Stimulated activated CD4-positive, alpha-beta T cell treated with anti-CD3 and anti-CD28 coated beads, Interleukin-4, amount 100 ng/mL, for 48 hours (primary cell): ENCODE measurements around the gene GPC3.

ENCODE experiments used
- DNase-seq, 2 donors: peaks; one replicate each; pipeline ENCODE4 v3.0.0-alpha.2; 2020; ENCODE audit warnings: low read depth in 2 of 2

GPC3 gene

GRCh38 chrX:133968109-133968508 is 17.3 kb downstream of the GPC3 start:
- no peak for DNase-seq

- no peak for DNase-seq
These were observed 19.2 kb downstream of the GPC3 start for GRCh38 chrX:133966199-133966598.

GRCh38 chrX:133965321-133965720 is 20.1 kb downstream of the GPC3 start:
- no peak for DNase-seq

- no peak for DNase-seq
These were observed 24.3 kb downstream of the GPC3 start for GRCh38 chrX:133961046-133961445.

GRCh38 chrX:133959972-133960371 is 25.4 kb downstream of the GPC3 start:
- no peak for DNase-seq

GRCh38 chrX:133958997-133959688 is 26.3 kb downstream of the GPC3 start:
- DNase-seq = no peak

- no peak for DNase-seq
These were observed 28.6 kb downstream of the GPC3 start for GRCh38 chrX:133956570-133957340.

GRCh38 chrX:133953785-133954355 is 31.5 kb downstream of the GPC3 start:
- DNase-seq = no peak

GRCh38 chrX:133953078-133953477 is 32.3 kb downstream of the GPC3 start:
- DNase-seq = no peak

- no peak for DNase-seq
These were observed 34.3 kb downstream of the GPC3 start for GRCh38 chrX:133951098-133951497.

GRCh38 chrX:133950214-133950613 is 35.2 kb downstream of the GPC3 start:
- no peak for DNase-seq

- DNase-seq = no peak
These were observed 36.5 kb downstream of the GPC3 start for GRCh38 chrX:133948895-133949294.

- DNase-seq = no peak
These were observed 37.4 kb downstream of the GPC3 start for GRCh38 chrX:133947996-133948395.

- no peak for DNase-seq
These were observed 38.4 kb downstream of the GPC3 start for GRCh38 chrX:133947022-133947421.

- no peak for DNase-seq
These were observed 41.9 kb downstream of the GPC3 start for GRCh38 chrX:133943507-133943906.

- no peak for DNase-seq
These were observed 45.6 kb downstream of the GPC3 start for GRCh38 chrX:133939655-133940302.

- no peak for DNase-seq
These were observed 46.9 kb downstream of the GPC3 start for GRCh38 chrX:133938530-133938929.

- DNase-seq = no peak
These were observed 48.4 kb downstream of the GPC3 start for GRCh38 chrX:133937022-133937421.

- no peak for DNase-seq
These were observed 50.3 kb downstream of the GPC3 start for GRCh38 chrX:133935076-133935475.

- no peak for DNase-seq
These were observed 52.1 kb downstream of the GPC3 start for GRCh38 chrX:133933316-133933715.

GRCh38 chrX:133929836-133930464 is 55.4 kb downstream of the GPC3 start:
- DNase-seq = no peak

GRCh38 chrX:133928365-133928764 is 57.0 kb downstream of the GPC3 start:
- DNase-seq = no peak
